Thyroid gland (tissue), 4 donors: ENCODE measurements around the gene CBLB.

Source experiments
- POLR2A ChIP-seq, 2 donors: fragments of 450-650 bp; IDR thresholded peaks; one replicate each; pipeline ENCODE4 v1.6.1; 2017; ENCODE audit warnings: antibody characterized with exemption in 2 of 2, mild to moderate bottlenecking in 2 of 2, moderate library complexity in 1 of 2
- TF ChIP-seq, protein P1 (sequence below), 6 experiments: fragments of 200-600 bp in 3 of 6; fragments of 450-650 bp in 3 of 6; sonication (generic) in 3 of 6; IDR thresholded peaks; one replicate each; pipeline ENCODE4 v1.5.1; 2016 to 2019; ENCODE audit warnings: antibody characterized with exemption in 6 of 6, mild to moderate bottlenecking in 2 of 6, inconsistent platforms in 1 of 6, moderate library complexity in 1 of 6

DNA sequence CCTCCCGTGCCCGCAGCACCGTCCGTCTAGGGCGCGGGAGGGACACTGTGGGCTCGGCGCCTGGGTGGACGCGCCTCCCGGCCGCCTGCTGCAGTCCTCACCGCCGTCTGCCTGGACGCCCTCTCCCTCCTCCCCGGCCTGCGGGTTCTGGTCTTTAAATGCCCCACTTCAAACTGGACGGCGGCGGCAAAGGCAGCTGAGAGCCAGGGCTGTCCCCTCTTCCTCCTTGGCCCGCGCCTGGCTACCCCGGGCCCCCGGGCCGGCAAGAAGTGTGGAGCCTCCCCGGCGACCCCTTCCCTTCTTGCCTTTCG lies 426 bp downstream of the CBLB start:
- TF ChIP-seq POLR2A (IDR thresholded peaks at IDR 0.05): no peak
- TF ChIP-seq, protein P1, sequence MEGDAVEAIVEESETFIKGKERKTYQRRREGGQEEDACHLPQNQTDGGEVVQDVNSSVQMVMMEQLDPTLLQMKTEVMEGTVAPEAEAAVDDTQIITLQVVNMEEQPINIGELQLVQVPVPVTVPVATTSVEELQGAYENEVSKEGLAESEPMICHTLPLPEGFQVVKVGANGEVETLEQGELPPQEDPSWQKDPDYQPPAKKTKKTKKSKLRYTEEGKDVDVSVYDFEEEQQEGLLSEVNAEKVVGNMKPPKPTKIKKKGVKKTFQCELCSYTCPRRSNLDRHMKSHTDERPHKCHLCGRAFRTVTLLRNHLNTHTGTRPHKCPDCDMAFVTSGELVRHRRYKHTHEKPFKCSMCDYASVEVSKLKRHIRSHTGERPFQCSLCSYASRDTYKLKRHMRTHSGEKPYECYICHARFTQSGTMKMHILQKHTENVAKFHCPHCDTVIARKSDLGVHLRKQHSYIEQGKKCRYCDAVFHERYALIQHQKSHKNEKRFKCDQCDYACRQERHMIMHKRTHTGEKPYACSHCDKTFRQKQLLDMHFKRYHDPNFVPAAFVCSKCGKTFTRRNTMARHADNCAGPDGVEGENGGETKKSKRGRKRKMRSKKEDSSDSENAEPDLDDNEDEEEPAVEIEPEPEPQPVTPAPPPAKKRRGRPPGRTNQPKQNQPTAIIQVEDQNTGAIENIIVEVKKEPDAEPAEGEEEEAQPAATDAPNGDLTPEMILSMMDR (IDR thresholded peaks at IDR 0.05): peak in 1 of 6 experiments; percentile 3
